Activated T-cell treated with anti-CD3 and anti-CD28 coated beads, Interleukin-2, amount 50 U/mL, for 4 hours (primary cell): ENCODE measurements around the gene PPWD1. TPM values are rescaled to one million over a fixed set of nuclear protein-coding genes. Genes with fewer than 3 reads are reported as not detected.
"Not testable (repeated sequence)": the region's sequence is repeated elsewhere in the genome, so short reads cannot be mapped to it uniquely, and the experiment has no call there.

Experiments
- ATAC-seq, 2 donors: fragments of 200-7000 bp; cut with Tn5 transposase; one replicate each; pipeline ENCODE4 v1.10.0; 2021
- DNase-seq: peaks from one replicate; pipeline ENCODE4 v3.0.0-alpha.2; 2020
- H3K27me3 Mint-ChIP-seq: one replicate; pipeline ENCODE4 v1.8.0; 2021; ENCODE audit warnings: low read depth, mixed read lengths
- H3K36me3 Mint-ChIP-seq: one replicate; pipeline ENCODE4 v1.8.0; 2022; ENCODE audit warnings: mixed read lengths; ENCODE audit not compliant: insufficient read depth
- H3K4me1 Mint-ChIP-seq: one replicate; pipeline ENCODE4 v1.8.0; 2021; ENCODE audit warnings: low read depth, mixed read lengths
- H3K4me3 Mint-ChIP-seq: one replicate; pipeline ENCODE4 v1.8.0; 2021; ENCODE audit warnings: mild to moderate bottlenecking, moderate library complexity, mixed read lengths
- H3K9me3 Mint-ChIP-seq: one replicate; pipeline ENCODE4 v1.8.0; 2021; ENCODE audit warnings: mixed read lengths
- total RNA-seq, 3 donors: library from RNA; stranded (reverse); gene quantifications; one replicate each; pipeline ENCODE4 v1.2.1, GENCODE V29; 2021

PPWD1 gene
- total RNA-seq, 3 donors from 2014 or later: 41.1 to 44.1 (median 42.8) TPM

GRCh38 chr5:65570598-65571226 lies 7.6 kb downstream of the PPWD1 start:
- Mint-ChIP-seq H3K4me1 (peaks cover 31% of the 10 kb centered on the region), H3K4me3 (no peak overlapping the region), H3K9me3 (no peaks in the 10 kb centered on the region), H3K27me3 (no peaks in the 10 kb centered on the region), H3K36me3 (peaks cover 22% of the 10 kb centered on the region)
- DNase-seq (no peak), ATAC-seq (no peak)

DNA sequence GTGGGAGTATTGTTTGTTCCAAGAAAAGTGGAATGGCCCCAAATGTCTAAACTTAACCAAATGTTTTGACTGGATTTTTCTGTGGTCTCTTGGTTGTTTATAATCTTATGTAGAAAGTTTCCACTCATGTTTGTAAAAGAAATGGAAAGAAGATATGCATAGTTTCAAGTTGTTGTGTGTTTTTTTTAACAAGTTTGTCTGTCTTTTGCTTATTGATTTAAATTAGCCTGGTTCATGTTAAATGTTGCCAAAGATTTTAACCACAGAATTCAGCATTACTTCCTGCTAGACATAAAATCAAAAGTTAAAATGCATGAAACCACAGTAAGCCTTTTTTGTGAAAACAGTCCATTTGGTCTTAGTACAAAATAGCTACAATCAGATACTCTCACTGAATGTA lies 14.0 kb downstream of the PPWD1 start:
- DNase-seq (no peak), ATAC-seq (no peak)
- Mint-ChIP-seq H3K4me3 (no peak overlapping the region), H3K36me3 (peaks cover 38% of the 10 kb centered on the region), H3K9me3 (no peaks in the 10 kb centered on the region), H3K27me3 (no peaks in the 10 kb centered on the region), H3K4me1 (peaks cover 19% of the 10 kb centered on the region)

DNA sequence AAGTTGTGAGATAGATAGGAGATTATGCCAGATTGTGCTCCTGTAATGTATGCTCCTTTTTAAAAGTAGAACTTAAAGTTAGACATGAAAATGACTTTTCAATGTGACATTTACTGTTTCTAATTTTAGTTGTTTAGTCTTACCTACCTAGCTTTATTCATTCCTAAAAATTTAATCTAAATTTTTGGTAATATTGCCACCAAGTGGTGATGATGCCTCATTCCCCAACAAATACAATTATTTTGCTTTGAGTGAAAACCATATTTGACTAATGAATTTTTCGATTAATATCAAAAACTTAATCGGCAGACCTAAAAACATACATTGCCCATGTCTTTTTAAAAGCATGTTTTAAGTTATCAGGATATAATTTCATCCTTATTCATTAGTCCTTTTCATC lies 25.6 kb downstream of the PPWD1 start:
- ATAC-seq (no peak), DNase-seq (no peak)
- Mint-ChIP-seq H3K27me3 (no peaks in the 10 kb centered on the region), H3K36me3 (peaks cover 35% of the 10 kb centered on the region), H3K4me1 (no peaks in the 10 kb centered on the region), H3K9me3 (no peaks in the 10 kb centered on the region), H3K4me3 (no peak overlapping the region)

DNA sequence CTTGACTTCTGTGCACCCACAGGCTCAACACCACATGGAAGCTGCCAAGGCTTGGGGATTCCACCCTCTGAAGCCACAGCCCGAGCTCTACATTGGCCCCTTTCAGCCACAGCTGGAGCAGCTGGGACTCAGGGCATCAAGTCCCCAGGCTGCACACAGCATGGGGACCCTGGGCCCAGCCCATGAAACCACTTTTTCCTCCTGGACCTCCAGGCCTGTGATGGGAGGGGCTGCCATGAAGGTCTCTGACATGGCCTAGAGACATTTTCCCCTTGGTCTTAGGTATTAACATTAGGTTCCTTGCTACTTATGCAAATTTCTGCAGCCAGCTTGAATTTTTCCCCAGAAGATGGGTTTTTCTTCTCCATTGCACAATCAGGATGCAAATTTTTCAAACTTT lies 38.7 kb downstream of the PPWD1 start:
- H3K9me3 Mint-ChIP-seq, H3K4me3 Mint-ChIP-seq, H3K27me3 Mint-ChIP-seq, ATAC-seq, DNase-seq, H3K4me1 Mint-ChIP-seq: not testable (repeated sequence)
- peaks cover 63% of the 10 kb centered on the region for H3K36me3 Mint-ChIP-seq

DNA sequence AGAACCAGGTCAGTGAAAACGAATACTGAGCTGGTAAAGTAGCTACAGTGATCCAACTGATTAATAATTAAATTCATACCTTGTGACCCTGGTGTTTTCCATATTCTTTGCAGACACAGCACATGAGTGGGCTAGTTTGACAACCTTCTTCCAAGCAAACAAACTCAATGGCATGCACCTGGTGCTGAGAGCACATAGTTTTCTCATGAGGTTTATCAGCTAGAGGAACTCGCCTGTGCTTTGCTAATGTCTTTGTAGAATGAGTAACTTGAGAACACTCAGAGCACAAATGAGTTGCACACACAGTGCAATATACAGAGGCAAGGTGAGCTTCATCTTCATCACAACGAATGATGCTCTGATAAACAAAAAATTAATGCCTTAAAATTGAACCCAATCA lies 48.4 kb downstream of the PPWD1 start:
- H3K4me3 Mint-ChIP-seq: no peak overlapping the region
- ATAC-seq (no peak), DNase-seq (no peak)
- H3K36me3 Mint-ChIP-seq: peaks cover 52% of the 10 kb centered on the region
- H3K9me3 Mint-ChIP-seq: no peaks in the 10 kb centered on the region
- no peaks in the 10 kb centered on the region for H3K27me3 Mint-ChIP-seq
- no peaks in the 10 kb centered on the region for H3K4me1 Mint-ChIP-seq

DNA sequence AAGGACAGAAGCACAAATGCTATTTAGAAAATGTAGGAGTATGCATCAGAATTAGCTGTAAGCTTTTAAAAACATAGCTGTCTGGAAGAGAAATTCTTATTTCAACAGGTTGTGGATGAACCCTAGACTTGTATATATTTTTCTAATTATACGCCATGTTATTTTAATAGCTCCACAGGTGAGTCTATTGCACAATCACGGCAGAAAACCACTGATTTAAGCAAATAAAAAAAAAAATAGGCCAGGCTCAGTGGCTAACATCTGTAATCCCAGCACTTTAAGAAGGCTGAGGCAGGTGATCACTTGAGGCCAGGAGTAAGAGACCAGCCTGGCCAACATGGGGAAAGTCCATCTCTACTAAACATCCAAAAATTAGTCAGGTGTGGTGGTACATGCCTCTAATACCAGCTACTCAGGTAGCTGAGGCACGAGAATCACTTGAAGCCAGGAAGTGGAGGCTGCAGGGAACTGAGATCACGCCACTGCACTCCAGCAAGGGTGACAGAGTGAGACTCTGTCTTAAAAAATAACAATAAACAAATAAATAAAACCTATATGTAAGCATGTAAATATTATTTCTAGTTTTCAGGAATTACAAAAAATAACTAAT lies 49.3 kb downstream of the PPWD1 start:
- Mint-ChIP-seq H3K9me3 (no peaks in the 10 kb centered on the region), H3K27me3 (no peaks in the 10 kb centered on the region), H3K36me3 (peaks cover 46% of the 10 kb centered on the region), H3K4me1 (no peaks in the 10 kb centered on the region), H3K4me3 (no peak overlapping the region)
- DNase-seq: no peak
- no peak for ATAC-seq

DNA sequence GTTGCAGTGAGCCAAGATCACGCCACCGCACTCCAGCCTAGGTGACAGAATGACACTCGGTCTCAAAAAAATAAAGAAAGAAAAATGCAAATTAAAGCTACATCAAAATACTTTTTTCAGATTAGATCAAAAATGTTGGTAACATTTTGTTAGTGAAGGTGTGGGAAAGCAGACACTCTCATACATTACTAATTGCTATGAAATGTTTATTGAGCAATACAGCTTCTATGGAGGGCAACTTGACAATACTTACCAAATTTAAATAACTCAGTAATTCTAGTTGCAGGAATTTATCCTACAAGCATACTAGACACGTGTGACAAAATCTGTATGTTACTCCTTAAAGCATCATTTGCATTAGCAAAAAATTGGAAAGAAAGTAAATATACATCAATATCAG lies 56.9 kb downstream of the PPWD1 start:
- no peak for ATAC-seq
- Mint-ChIP-seq H3K4me3 (no peak overlapping the region), H3K4me1 (peaks cover 28% of the 10 kb centered on the region), H3K9me3 (no peaks in the 10 kb centered on the region), H3K27me3 (no peaks in the 10 kb centered on the region), H3K36me3 (peaks cover 5% of the 10 kb centered on the region)
- DNase-seq: no peak

- H3K4me3 Mint-ChIP-seq, H3K9me3 Mint-ChIP-seq, DNase-seq, H3K27me3 Mint-ChIP-seq, ATAC-seq, H3K36me3 Mint-ChIP-seq: not testable (repeated sequence)
- H3K4me1 Mint-ChIP-seq: peaks cover 35% of the 10 kb centered on the region
Measured at GRCh38 chr5:65621961-65622360, 58.9 kb downstream of the PPWD1 start.

GRCh38 chr5:65623482-65623881 lies 60.4 kb downstream of the PPWD1 start:
- DNase-seq: no peak
- Mint-ChIP-seq H3K4me1 (peaks cover 43% of the 10 kb centered on the region), H3K27me3 (no peaks in the 10 kb centered on the region), H3K4me3 (peak overlapping the region; percentile 87), H3K9me3 (no peaks in the 10 kb centered on the region), H3K36me3 (peaks cover 1% of the 10 kb centered on the region)
- no peak for ATAC-seq

DNA sequence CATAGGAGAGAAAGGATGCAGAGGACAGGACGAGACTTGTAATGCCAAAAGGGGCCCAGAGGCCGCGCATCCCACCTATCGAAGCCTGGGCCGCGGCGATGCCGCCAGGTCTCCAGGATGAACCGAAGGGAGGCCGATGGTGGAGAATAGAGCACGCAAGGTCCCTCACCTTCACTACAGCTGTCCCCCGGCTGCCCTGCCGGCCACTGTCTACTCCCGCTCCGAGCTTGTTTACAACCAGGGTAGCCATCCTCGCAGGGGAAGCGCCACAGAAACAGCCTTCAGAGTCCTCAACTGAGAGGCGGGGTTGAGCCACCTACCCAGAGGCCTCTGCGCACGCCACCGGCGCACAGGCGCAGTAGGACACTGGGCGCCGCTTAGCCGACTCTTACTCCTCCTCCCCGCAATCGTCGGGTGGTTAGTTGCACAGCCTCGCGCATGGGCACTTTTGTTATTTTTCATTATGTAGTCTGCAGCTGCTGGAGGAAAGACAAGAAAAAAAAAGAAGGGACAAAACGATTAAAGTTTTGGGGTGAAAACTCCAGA lies 61.0 kb downstream of the PPWD1 start, which contains the start of gene TRIM23:
TRIM23 (minus strand) TSS at position 309 of the 546 bp plus-strand sequence; CDS start at position 250, 59 bp downstream.
- DNase-seq (peak; percentile 83), ATAC-seq (peak; percentile 98)
- no peaks in the 10 kb centered on the region for H3K27me3 Mint-ChIP-seq
- H3K9me3 Mint-ChIP-seq: no peaks in the 10 kb centered on the region
- H3K4me3 Mint-ChIP-seq: peak within 1 kb of the TSS; percentile 87
- H3K4me1 Mint-ChIP-seq: peaks cover 40% of the 10 kb centered on the region
- H3K36me3 Mint-ChIP-seq: peaks cover 1% of the 10 kb centered on the region

DNA sequence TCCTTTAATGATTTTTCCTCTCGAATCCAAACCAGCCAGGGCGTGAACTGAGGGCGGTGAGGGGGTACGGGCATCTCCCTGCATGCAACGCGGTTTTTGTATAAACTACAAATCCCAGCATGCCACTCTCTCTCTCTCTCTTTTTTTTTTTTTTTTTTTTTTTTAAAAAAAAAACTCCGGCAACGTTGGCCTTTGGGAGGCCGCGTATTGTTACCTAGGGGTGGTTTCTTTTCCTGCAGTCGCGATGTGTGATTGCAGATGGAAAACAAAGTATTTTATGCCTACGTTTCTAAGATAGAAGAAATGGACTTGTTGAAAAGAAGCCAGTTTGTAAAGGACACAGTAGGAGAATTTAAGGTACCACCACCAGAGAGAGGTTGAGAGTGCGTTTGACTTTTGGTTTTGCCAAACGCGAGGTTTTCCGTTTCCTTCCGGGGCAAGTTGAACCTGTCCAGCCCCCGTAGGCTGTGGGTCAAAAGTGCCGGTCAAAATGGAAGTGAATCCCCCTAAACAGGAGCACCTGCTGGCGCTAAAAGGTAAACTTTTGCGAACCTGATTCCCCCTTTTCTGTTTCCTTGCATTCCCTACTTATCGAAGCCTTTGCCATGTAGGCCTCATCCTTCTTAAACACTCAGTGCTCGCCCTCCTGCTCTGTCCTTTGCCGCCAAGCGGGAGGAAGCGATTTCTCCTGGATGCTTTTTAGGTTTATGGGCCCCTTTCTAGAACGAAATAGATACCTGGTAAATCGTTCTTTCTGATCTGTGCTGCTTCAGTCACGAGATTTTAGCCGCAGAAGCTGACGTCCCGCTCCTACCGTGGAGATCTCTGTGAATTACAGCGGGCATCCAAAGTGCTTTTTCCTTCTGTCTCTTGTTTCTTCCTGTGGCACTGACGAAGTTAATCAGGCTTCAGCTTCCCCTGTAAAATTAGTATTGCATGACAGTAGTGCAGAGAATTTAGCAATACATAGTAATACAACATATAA lies 61.8 kb downstream of the PPWD1 start, which contains the start of the genes SHLD3 and TRAPPC13:
SHLD3 (plus strand) TSS at position 457 of the 985 bp plus-strand sequence. CDS start 4,561 bp downstream, outside the sequence.
TRAPPC13 (plus strand) TSS at position 457 of the 985 bp plus-strand sequence; CDS start at position 491, 34 bp downstream.
- Mint-ChIP-seq H3K27me3 (no peaks in the 10 kb centered on the region), H3K9me3 (no peaks in the 10 kb centered on the region), H3K4me1 (peaks cover 43% of the 10 kb centered on the region), H3K4me3 (peak within 1 kb of the TSS; percentile 87), H3K36me3 (peaks cover 8% of the 10 kb centered on the region)
- peak; percentile 68 to 72 for ATAC-seq
- peak; percentile 68 for DNase-seq

- H3K27me3 Mint-ChIP-seq: no peaks in the 10 kb centered on the region
- no peak for ATAC-seq
- no peak for DNase-seq
- no peaks in the 10 kb centered on the region for H3K9me3 Mint-ChIP-seq
- peak overlapping the region; percentile 87 for H3K4me3 Mint-ChIP-seq
- H3K4me1 Mint-ChIP-seq: peaks cover 43% of the 10 kb centered on the region
- H3K36me3 Mint-ChIP-seq: peaks cover 9% of the 10 kb centered on the region
Measured at GRCh38 chr5:65625743-65626142, 62.6 kb downstream of the PPWD1 start.

- peaks cover 11% of the 10 kb centered on the region for H3K36me3 Mint-ChIP-seq
Measured at GRCh38 chr5:65630981-65631380, 67.9 kb downstream of the PPWD1 start.

More at GRCh38 chr5:65630981-65631380, 67.9 kb downstream of the PPWD1 start:
- Mint-ChIP-seq H3K4me3 (no peak overlapping the region), H3K27me3 (no peaks in the 10 kb centered on the region), H3K9me3 (no peaks in the 10 kb centered on the region), H3K4me1 (peaks cover 22% of the 10 kb centered on the region)
- ATAC-seq (no peak), DNase-seq (no peak)
